Measurements from ENCODE around the gene GUCY2C. TPM values are rescaled to one million over a fixed set of nuclear protein-coding genes. Genes with fewer than 3 reads are reported as not detected.

The GUCY2C gene
- total and polyA plus RNA-seq, 2 donors (not counting 3 experiments of a cell fraction or from before 2014, with no cell fraction given) = not detected

DNA sequence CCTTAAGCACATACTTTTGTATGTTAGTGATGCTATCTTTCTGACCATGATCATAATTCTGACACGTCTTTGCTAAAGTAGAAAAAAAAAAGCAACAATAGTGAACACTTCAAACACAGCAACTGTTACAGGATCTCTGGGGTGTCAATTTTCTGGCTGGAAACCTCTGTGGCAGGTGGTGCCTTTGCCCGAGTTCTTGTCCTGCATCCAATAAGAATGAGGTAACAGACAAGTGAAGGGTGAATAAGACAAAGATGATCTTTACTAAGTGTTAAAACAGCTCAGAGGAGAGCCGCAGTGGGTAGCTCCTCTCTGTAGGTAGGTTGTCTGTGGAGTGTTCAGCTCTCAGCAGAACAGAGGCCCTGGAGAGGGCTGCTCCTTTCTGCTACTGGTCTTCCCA is 107.8 kb downstream of the GUCY2C start:
- DNase-seq (ENCODE audit: low read depth, low spot score) = no peak
- no peaks in the 10 kb centered on the region for H3K79me2 ChIP-seq (ENCODE audit: control insufficient read depth, insufficient read depth, low read length)
- no peaks in the 10 kb centered on the region for H3K36me3 ChIP-seq (ENCODE audit: control insufficient read depth in 2 of 2, extremely low read depth in 1 of 2, insufficient read depth in 2 of 2, low read length in 2 of 2)
- H3K4me2 ChIP-seq (ENCODE audit: insufficient read depth, low read length) = no peak overlapping the region
- H3K9me3 ChIP-seq (replicated peaks; ENCODE audit: control insufficient read depth, insufficient read depth, low read length) = no peaks in the 10 kb centered on the region
- dilution Hi-C loops (cut with MboI; ENCODE audit: extremely low pct_ligation_motif_present, low sequenced_read_pairs) = no loop called here
- H3K9ac ChIP-seq (replicated peaks; ENCODE audit: extremely low read depth, insufficient read depth, low read length) = no peak overlapping the region
- intact Hi-C loops (cut with micrococcal nuclease) = no loop called here
- no peaks in the 10 kb centered on the region for H4K20me1 ChIP-seq (replicated peaks; ENCODE audit: control insufficient read depth, extremely low read depth, insufficient read depth, low read length)
- H3K4me1 ChIP-seq (ENCODE audit: control insufficient read depth, extremely low read depth, insufficient read depth, low read length) = no peaks in the 10 kb centered on the region
- no TSS peak for BruUV-seq (replicated peaks)
- no peaks in the 10 kb centered on the region for H3K9me1 ChIP-seq (replicated peaks; ENCODE audit: control insufficient read depth, extremely low read depth, insufficient read depth, low read length)
- ChIA-PET POLR2A (no interaction called here), CTCF (no interaction called here)
- H2AFZ ChIP-seq (ENCODE audit: low read depth, low read length) = no peak overlapping the region
- H3K4me3 ChIP-seq (replicated peaks in 1 of 3; ENCODE audit: insufficient read depth in 1 of 3, low read depth in 1 of 3, low read length in 3 of 3) = no peak overlapping the region
- FAIRE-seq = no peak
- TF ChIP-seq EZH2 (IDR thresholded peaks at IDR 0.05; ENCODE audit: borderline replicate concordance, low read depth, low read length, severe bottlenecking) (no peak), MYC (IDR thresholded peaks at IDR 0.05; ENCODE audit: low read depth, low read length) (no peak), POLR2AphosphoS5 (IDR thresholded peaks at IDR 0.05; ENCODE audit: insufficient read depth, low read depth, low read length) (no peak), POLR2A (IDR thresholded peaks at IDR 0.05; ENCODE audit: low read depth, low read length) (no peak), FOS (IDR thresholded peaks at IDR 0.05; ENCODE audit: borderline replicate concordance, insufficient read depth, low read length) (no peak), CTCF (IDR thresholded peaks at IDR 0.05; ENCODE audit: extremely low read depth in 1 of 2, insufficient read depth in 1 of 2, low read depth in 1 of 2, low read length in 2 of 2) (no peak), JUN (IDR thresholded peaks at IDR 0.05; ENCODE audit: borderline replicate concordance, insufficient read depth, insufficient read length, low read depth) (no peak), GATA2 (IDR thresholded peaks at IDR 0.05; ENCODE audit: insufficient read depth, insufficient read length, low read depth, low read length) (no peak)
- TF ChIP-seq, protein P1, sequence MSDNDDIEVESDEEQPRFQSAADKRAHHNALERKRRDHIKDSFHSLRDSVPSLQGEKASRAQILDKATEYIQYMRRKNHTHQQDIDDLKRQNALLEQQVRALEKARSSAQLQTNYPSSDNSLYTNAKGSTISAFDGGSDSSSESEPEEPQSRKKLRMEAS (IDR thresholded peaks at IDR 0.05; ENCODE audit: insufficient read depth, insufficient read length) = no peak
- H3K27me3 ChIP-seq (ENCODE audit: control insufficient read depth in 2 of 2, insufficient read depth in 2 of 2, low read length in 2 of 2) = no peaks in the 10 kb centered on the region
- no peak overlapping the region for H3K27ac ChIP-seq (ENCODE audit: insufficient read depth, low read depth, low read length)

Data from endothelial cell of umbilical vein (primary cell).